HEK293 (cell line): ENCODE data around the gene DCN.

ENCODE experiments used
- CTCF ChIA-PET: fragments of 350-600 bp; formaldehyde crosslinking; extraction: SDS; loops from one replicate; lab custom pipeline; 2021; ENCODE audit warnings: antibody characterized with exemption; lab: Yijun Ruan, JAX
- POLR2A ChIA-PET: fragments of 300-600 bp; formaldehyde crosslinking; extraction: SDS; loops from one replicate; lab custom pipeline; 2020; ENCODE audit warnings: antibody characterized with exemption, inconsistent platforms; lab: Yijun Ruan, JAX
- H3K27ac ChIP-seq: fragments of 200-500 bp; sonication (Bioruptor generic); 2 replicates; pipeline ENCODE4 v1.5.1; 2014; ENCODE audit warnings: low read depth, low read length, control low read depth, inconsistent platforms; ENCODE audit errors: extremely low read depth
- H3K36me3 ChIP-seq, 2 experiments: fragments of 200-500 bp in 1 of 2; sonication (Bioruptor generic) in 1 of 2; 1 replicate in 1 of 2; 2 replicates in 1 of 2; pipeline ENCODE4 v1.5.1; 2014 to 2017; ENCODE audit warnings: inconsistent platforms in 2 of 2, low read length in 2 of 2; ENCODE audit not compliant: control insufficient read depth in 2 of 2, insufficient read depth in 1 of 2
- H3K4me1 ChIP-seq: fragments of 200-500 bp; sonication (Bioruptor generic); 2 replicates; pipeline ENCODE4 v1.5.1; 2014; ENCODE audit warnings: mild to moderate bottlenecking, low read length, inconsistent platforms; ENCODE audit not compliant: control insufficient read depth, insufficient read depth
- H3K4me3 ChIP-seq: 2 replicates; pipeline ENCODE4 v1.5.1; 2011; ENCODE audit warnings: low read depth, mild to moderate bottlenecking, control low read depth, low read length, moderate library complexity
- H3K9me3 ChIP-seq: fragments of 200-500 bp; sonication (Bioruptor generic); 2 replicates; pipeline ENCODE4 v1.5.1; 2014; ENCODE audit warnings: low read depth, low read length, inconsistent platforms; ENCODE audit not compliant: control insufficient read depth, insufficient read depth
- GFI1B ChIP-seq: fragments of 450-650 bp; formaldehyde crosslinking; IDR thresholded peaks from 2 replicates; pipeline ENCODE4 v1.5.1; 2016; ENCODE audit warnings: missing biosample characterization, missing genetic modification characterization
- KLF7 ChIP-seq: fragments of 450-650 bp; formaldehyde crosslinking; IDR thresholded peaks from 2 replicates; pipeline ENCODE4 v1.5.1; 2016; ENCODE audit warnings: missing biosample characterization, missing genetic modification characterization, borderline replicate concordance
- MYNN ChIP-seq: fragments of 450-650 bp; formaldehyde crosslinking; IDR thresholded peaks from 2 replicates; pipeline ENCODE4 v1.5.1; 2016; ENCODE audit warnings: missing biosample characterization, missing genetic modification characterization, borderline replicate concordance
- OSR2 ChIP-seq: fragments of 450-650 bp; formaldehyde crosslinking; IDR thresholded peaks from 2 replicates; pipeline ENCODE4 v1.5.1; 2016; ENCODE audit warnings: missing biosample characterization, missing genetic modification characterization
- PRDM2 ChIP-seq: fragments of 450-650 bp; formaldehyde crosslinking; IDR thresholded peaks from 2 replicates; pipeline ENCODE4 v1.5.1; 2016; ENCODE audit warnings: missing biosample characterization, missing genetic modification characterization, borderline replicate concordance
- RBAK ChIP-seq: fragments of 450-650 bp; formaldehyde crosslinking; IDR thresholded peaks from 2 replicates; pipeline ENCODE4 v1.5.1; 2016; ENCODE audit warnings: missing biosample characterization, missing genetic modification characterization
- SCRT2 ChIP-seq: fragments of 450-650 bp; formaldehyde crosslinking; IDR thresholded peaks from 2 replicates; pipeline ENCODE4 v1.5.1; 2016; ENCODE audit warnings: missing biosample characterization, missing genetic modification characterization
- SP3 ChIP-seq: fragments of 450-650 bp; formaldehyde crosslinking; IDR thresholded peaks from 2 replicates; pipeline ENCODE4 v1.5.1; 2016; ENCODE audit warnings: missing biosample characterization, missing genetic modification characterization
- ZBTB21 ChIP-seq: fragments of 450-650 bp; formaldehyde crosslinking; IDR thresholded peaks from 2 replicates; pipeline ENCODE4 v1.5.1; 2017; ENCODE audit warnings: missing biosample characterization, missing genetic modification characterization
- ZBTB8A ChIP-seq: fragments of 450-650 bp; formaldehyde crosslinking; IDR thresholded peaks from 2 replicates; pipeline ENCODE4 v1.5.1; 2016; ENCODE audit warnings: missing biosample characterization, missing genetic modification characterization
- ZFP3 ChIP-seq: fragments of 450-650 bp; formaldehyde crosslinking; IDR thresholded peaks from 2 replicates; pipeline ENCODE4 v1.5.1; 2016; ENCODE audit warnings: low read depth, missing biosample characterization, missing genetic modification characterization
- ZNF174 ChIP-seq: fragments of 450-650 bp; formaldehyde crosslinking; IDR thresholded peaks from 2 replicates; pipeline ENCODE4 v1.5.0; 2017; ENCODE audit warnings: missing biosample characterization, mild to moderate bottlenecking, missing genetic modification characterization
- ZNF211 ChIP-seq: fragments of 450-650 bp; formaldehyde crosslinking; IDR thresholded peaks from 2 replicates; pipeline ENCODE4 v1.5.1; 2016; ENCODE audit warnings: low read depth, missing biosample characterization, missing genetic modification characterization
- ZNF239 ChIP-seq: fragments of 450-650 bp; formaldehyde crosslinking; IDR thresholded peaks from 2 replicates; pipeline ENCODE4 v1.5.1; 2016; ENCODE audit warnings: missing biosample characterization, missing genetic modification characterization
- ZNF394 ChIP-seq: fragments of 450-650 bp; formaldehyde crosslinking; IDR thresholded peaks from 2 replicates; pipeline ENCODE4 v1.5.1; 2016; ENCODE audit warnings: missing biosample characterization, missing genetic modification characterization, mild to moderate bottlenecking, moderate library complexity, borderline replicate concordance
- ZNF426 ChIP-seq: fragments of 450-650 bp; formaldehyde crosslinking; IDR thresholded peaks from 2 replicates; pipeline ENCODE4 v1.5.1; 2017; ENCODE audit warnings: missing biosample characterization, missing genetic modification characterization, mild to moderate bottlenecking, inconsistent platforms, moderate library complexity
- ZNF488 ChIP-seq: fragments of 450-650 bp; formaldehyde crosslinking; IDR thresholded peaks from 2 replicates; pipeline ENCODE4 v1.5.1; 2016; ENCODE audit warnings: missing biosample characterization, missing genetic modification characterization
- ZNF518A ChIP-seq: fragments of 450-650 bp; formaldehyde crosslinking; conservative IDR thresholded peaks from 2 replicates; pipeline ENCODE4 v1.5.1; 2016; ENCODE audit warnings: low read depth, missing biosample characterization, missing genetic modification characterization
- ZNF692 ChIP-seq: fragments of 450-650 bp; formaldehyde crosslinking; IDR thresholded peaks from 2 replicates; pipeline ENCODE4 v1.5.1; 2016; ENCODE audit warnings: missing biosample characterization, missing genetic modification characterization
- ZNF747 ChIP-seq: fragments of 450-650 bp; formaldehyde crosslinking; IDR thresholded peaks from 2 replicates; pipeline ENCODE4 v1.5.1; 2016; ENCODE audit warnings: missing biosample characterization, missing genetic modification characterization

DCN gene

DNA sequence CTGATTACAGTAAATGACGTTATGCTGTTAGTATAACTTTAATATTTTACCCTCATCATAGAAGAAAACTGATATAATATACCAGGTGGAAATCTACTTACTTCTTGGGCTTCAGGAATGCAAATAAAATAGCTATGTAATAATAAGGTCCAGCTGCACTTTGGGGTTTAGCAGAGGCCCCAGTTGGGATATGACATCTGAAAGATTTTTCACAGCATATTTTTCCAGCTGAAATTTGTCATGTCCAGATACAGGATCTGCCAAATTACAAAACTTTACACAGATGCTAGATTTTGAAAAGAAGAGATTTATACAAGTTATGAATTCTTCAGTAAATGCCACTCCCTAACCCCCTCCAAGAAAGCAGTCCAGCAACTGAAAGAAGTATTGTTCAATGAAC lies 29.2 kb upstream of the DCN start:
- no peak for TF ChIP-seq ZNF239
- TF ChIP-seq KLF7 (tag by site-specific recombination) = no peak
- TF ChIP-seq SCRT2 (tag by site-specific recombination) = no peak
- TF ChIP-seq RBAK = no peak
- no peak for TF ChIP-seq ZNF174
- H3K27ac ChIP-seq = no peak overlapping the region
- no peak overlapping the region for H3K4me3 ChIP-seq
- no peaks in the 10 kb centered on the region for H3K9me3 ChIP-seq
- H3K4me1 ChIP-seq = no peaks in the 10 kb centered on the region
- POLR2A ChIA-PET = no interaction called here
- no peaks in the 10 kb centered on the region for H3K36me3 ChIP-seq
- CTCF ChIA-PET = interaction anchor here (1.1 kb wide), 1 partner anchor 234 kb away, joined by 3 read pairs; no protein-coding TSS in a partner anchor

GRCh38 chr12:91210618-91211017 lies 28.0 kb upstream of the DCN start:
- Histone ChIP-seq H3K9me3 (no peaks in the 10 kb centered on the region), H3K27ac (no peak overlapping the region), H3K4me1 (no peaks in the 10 kb centered on the region), H3K36me3 (no peaks in the 10 kb centered on the region)
- no peak for TF ChIP-seq GFI1B
- no peak for TF ChIP-seq OSR2 (tag by site-specific recombination)
- TF ChIP-seq, all 188 proteins: peak for 0
- CTCF ChIA-PET = no interaction called here
- H3K4me3 ChIP-seq = no peak overlapping the region
- POLR2A ChIA-PET = no interaction called here

DNA sequence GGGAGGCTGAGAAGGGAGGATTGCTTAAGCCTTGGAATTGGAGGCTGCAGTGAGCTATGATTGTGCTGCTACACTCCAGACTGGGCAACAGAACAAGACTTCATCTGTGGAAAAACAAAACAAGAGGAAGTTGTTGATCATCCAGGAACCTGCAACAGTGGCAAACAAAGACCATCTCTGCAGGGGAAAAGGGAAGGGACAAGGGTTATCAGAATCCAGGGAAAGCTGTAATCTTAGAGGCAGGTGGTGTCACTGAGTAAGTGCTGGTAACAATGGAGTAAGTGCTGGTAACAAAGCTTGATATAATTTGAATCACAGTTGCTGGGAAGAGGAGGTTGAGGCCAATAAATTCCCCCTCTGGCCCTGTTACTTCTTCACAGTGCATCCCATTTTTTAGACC lies 27.5 kb upstream of the DCN start:
- H3K9me3 ChIP-seq = no peaks in the 10 kb centered on the region
- CTCF ChIA-PET = no interaction called here
- no peak for TF ChIP-seq ZNF426
- TF ChIP-seq ZNF518A (tag by site-specific recombination) = no peak
- no peak for TF ChIP-seq ZFP3 (tag by site-specific recombination)
- TF ChIP-seq ZNF747 (tag by site-specific recombination) = no peak
- no peak for TF ChIP-seq ZBTB8A
- TF ChIP-seq ZNF488 (tag by site-specific recombination) = no peak
- no peak for TF ChIP-seq SP3 (tag by site-specific recombination)
- TF ChIP-seq PRDM2 (tag by site-specific recombination) = no peak
- no peak for TF ChIP-seq OSR2 (tag by site-specific recombination)
- no peak for TF ChIP-seq ZNF692
- no peak for TF ChIP-seq ZNF394 (tag by site-specific recombination)
- no peak for TF ChIP-seq MYNN (tag by site-specific recombination)
- no peak for TF ChIP-seq ZBTB21 (tag by site-specific recombination)
- TF ChIP-seq ZNF211 (tag by site-specific recombination) = no peak
- POLR2A ChIA-PET = no interaction called here
- H3K36me3 ChIP-seq = no peaks in the 10 kb centered on the region
- H3K4me3 ChIP-seq = no peak overlapping the region
- no peak overlapping the region for H3K27ac ChIP-seq
- H3K4me1 ChIP-seq = no peaks in the 10 kb centered on the region
